IMR-90 (cell line): Measurements from ENCODE around the gene ALDH1B1. TPM values are rescaled to one million over a fixed set of nuclear protein-coding genes. Genes with fewer than 3 reads are reported as not detected.

Source experiments
- ATAC-seq: fragments of 200-7000 bp; cut with Tn5 transposase; 2 replicates; pipeline ENCODE4 v1.9.1; 2020; ENCODE audit warnings: low read depth, mild to moderate bottlenecking, moderate library complexity
- BruUV-seq: library from RNA; stranded (reverse); fragments of 400-500 nt; replicated peaks from 2 replicates; lab custom pipeline; 2021; lab: Mats Ljungman, UMichigan
- CTCF ChIA-PET: fragments of 300-600 bp; formaldehyde crosslinking; extraction: SDS; loops from one replicate; lab custom pipeline; 2021; ENCODE audit warnings: antibody characterized with exemption; lab: Yijun Ruan, JAX
- POLR2A ChIA-PET: fragments of 300-600 bp; sonication (Branson Sonifier 250); formaldehyde crosslinking; loops from one replicate; lab custom pipeline; 2022; ENCODE audit warnings: antibody characterized with exemption; ENCODE audit not compliant: unreplicated experiment; lab: Charles Lee
- DNase-seq: peaks from one replicate; pipeline ENCODE4 v3.0.0; 2013
- H2AFZ ChIP-seq: replicated peaks from 2 replicates; pipeline ENCODE3; 2013; ENCODE audit warnings: low read length, mild to moderate bottlenecking; ENCODE audit not compliant: poor library complexity
- H2AK5ac ChIP-seq: 2 replicates; pipeline ENCODE4 v1.6.1; 2013; ENCODE audit warnings: low read depth, low read length, inconsistent platforms
- H2AK9ac ChIP-seq: replicated peaks from 2 replicates; pipeline ENCODE3; 2013; ENCODE audit warnings: mild to moderate bottlenecking, low read depth, low read length, moderate library complexity; ENCODE audit not compliant: poor library complexity
- H2BK120ac ChIP-seq: 2 replicates; pipeline ENCODE4 v1.6.1; 2013; ENCODE audit warnings: low read depth, low read length, inconsistent platforms
- H2BK15ac ChIP-seq: 3 replicates; pipeline ENCODE4 v1.6.1; 2013; ENCODE audit warnings: low read depth, low read length, inconsistent platforms
- H2BK20ac ChIP-seq: 2 replicates; pipeline ENCODE4 v1.6.1; 2013; ENCODE audit warnings: low read depth, mild to moderate bottlenecking, inconsistent platforms, low read length, moderate library complexity
- H2BK5ac ChIP-seq: 2 replicates; pipeline ENCODE4 v1.6.1; 2013; ENCODE audit warnings: mild to moderate bottlenecking, low read depth, low read length, inconsistent platforms; ENCODE audit not compliant: poor library complexity, severe bottlenecking
- H3K14ac ChIP-seq: replicated peaks from 2 replicates; pipeline ENCODE4 v1.6.1; 2013; ENCODE audit warnings: low read depth, low read length, inconsistent platforms
- H3K18ac ChIP-seq: 2 replicates; pipeline ENCODE4 v1.6.1; 2013; ENCODE audit warnings: low read depth, low read length, control low read depth
- H3K23ac ChIP-seq: 2 replicates; pipeline ENCODE4 v1.6.1; 2013; ENCODE audit warnings: low read depth, low read length, inconsistent platforms
- H3K27ac ChIP-seq: 2 replicates; pipeline ENCODE4 v1.5.1; 2013; ENCODE audit warnings: mild to moderate bottlenecking, control low read depth, low read length; ENCODE audit not compliant: insufficient read depth
- H3K27me3 ChIP-seq: 2 replicates; pipeline ENCODE4 v1.6.1; 2013; ENCODE audit warnings: low read length; ENCODE audit not compliant: control insufficient read depth, insufficient read depth
- H3K36me3 ChIP-seq: 2 replicates; pipeline ENCODE4 v1.6.1; 2013; ENCODE audit warnings: low read length, mixed read lengths; ENCODE audit not compliant: control insufficient read depth, insufficient read depth
- H3K4ac ChIP-seq: 2 replicates; pipeline ENCODE4 v1.6.1; 2013; ENCODE audit warnings: low read depth, low read length, inconsistent platforms
- H3K4me1 ChIP-seq: 2 replicates; pipeline ENCODE4 v1.6.1; 2013; ENCODE audit warnings: low read length, mixed read lengths; ENCODE audit not compliant: control insufficient read depth, insufficient read depth
- H3K4me2 ChIP-seq: 2 replicates; pipeline ENCODE4 v1.6.1; 2013; ENCODE audit warnings: low read depth, mild to moderate bottlenecking, control low read depth, low read length, moderate library complexity
- H3K4me3 ChIP-seq: 2 replicates; pipeline ENCODE4 v1.5.1; 2013; ENCODE audit warnings: low read depth, mild to moderate bottlenecking, control low read depth, low read length, moderate library complexity; ENCODE audit not compliant: insufficient read depth
- H3K56ac ChIP-seq: 2 replicates; pipeline ENCODE4 v1.6.1; 2013; ENCODE audit warnings: low read length, inconsistent platforms; ENCODE audit not compliant: insufficient read depth; ENCODE audit errors: extremely low read depth
- H3K79me1 ChIP-seq, 2 experiments: 2 replicates each; pipeline ENCODE4 v1.6.1; 2013; ENCODE audit warnings: low read length in 2 of 2, inconsistent platforms in 1 of 2, low read depth in 1 of 2
- H3K9ac ChIP-seq: 2 replicates; pipeline ENCODE4 v1.6.1; 2013; ENCODE audit warnings: low read depth, low read length, control low read depth
- H3K9me1 ChIP-seq: 2 replicates; pipeline ENCODE4 v1.6.1; 2013; ENCODE audit warnings: low read length, inconsistent platforms; ENCODE audit not compliant: insufficient read depth
- H3K9me3 ChIP-seq: 2 replicates; pipeline ENCODE4 v1.6.1; 2013; ENCODE audit warnings: low read length; ENCODE audit not compliant: control insufficient read depth, insufficient read depth
- H4K20me1 ChIP-seq: 2 replicates; pipeline ENCODE4 v1.6.1; 2013; ENCODE audit warnings: low read length, inconsistent platforms; ENCODE audit not compliant: insufficient read depth
- H4K5ac ChIP-seq: 2 replicates; pipeline ENCODE4 v1.6.1; 2013; ENCODE audit warnings: mild to moderate bottlenecking, low read depth, low read length, control low read depth
- H4K8ac ChIP-seq, 2 experiments: 2 replicates each; pipeline ENCODE4 v1.6.1; 2013; ENCODE audit warnings: low read depth in 2 of 2, low read length in 2 of 2, control low read depth in 1 of 2, inconsistent platforms in 1 of 2
- H4K91ac ChIP-seq: 2 replicates; pipeline ENCODE4 v1.6.1; 2013; ENCODE audit warnings: low read depth, low read length, inconsistent platforms; ENCODE audit not compliant: insufficient read depth
- CEBPB ChIP-seq: IDR thresholded peaks from 2 replicates; pipeline ENCODE4 v1.6.1; 2012; ENCODE audit warnings: low read depth, low read length, improper control_type of control experiment
- CHD1 ChIP-seq: IDR thresholded peaks from 2 replicates; pipeline ENCODE4 v1.6.1; 2012; ENCODE audit warnings: low read depth, low read length, improper control_type of control experiment
- CTCF ChIP-seq: conservative IDR thresholded peaks from 2 replicates; pipeline ENCODE4 v1.5.1; 2012; ENCODE audit warnings: mild to moderate bottlenecking, low read depth, low read length, improper control_type of control experiment
- ELK1 ChIP-seq: fragments of 150-350 bp; IDR thresholded peaks from 2 replicates; pipeline ENCODE4 v1.6.1; 2016; ENCODE audit warnings: low read depth, mild to moderate bottlenecking, low read length, moderate library complexity, borderline replicate concordance
- FOS ChIP-seq: fragments of 150-350 bp; IDR thresholded peaks from 2 replicates; pipeline ENCODE4 v1.6.1; 2016; ENCODE audit warnings: low read depth, low read length
- MAFK ChIP-seq: IDR thresholded peaks from 2 replicates; pipeline ENCODE4 v1.6.1; 2012; ENCODE audit warnings: low read depth, low read length, improper control_type of control experiment
- MAZ ChIP-seq: IDR thresholded peaks from 2 replicates; pipeline ENCODE4 v1.6.1; 2012; ENCODE audit warnings: low read depth, mild to moderate bottlenecking, low read length, improper control_type of control experiment, moderate library complexity, borderline replicate concordance
- MXI1 ChIP-seq: IDR thresholded peaks from 2 replicates; pipeline ENCODE4 v1.6.1; 2012; ENCODE audit warnings: low read depth, mild to moderate bottlenecking, low read length, moderate library complexity, borderline replicate concordance
- NFE2L2 ChIP-seq: fragments of 150-350 bp; IDR thresholded peaks from 2 replicates; pipeline ENCODE4 v1.6.1; 2016; ENCODE audit warnings: low read depth, mild to moderate bottlenecking, low read length
- POLR2A ChIP-seq: IDR thresholded peaks from 2 replicates; pipeline ENCODE4 v1.6.1; 2012; ENCODE audit warnings: mild to moderate bottlenecking, low read depth, low read length
- RAD21 ChIP-seq: IDR thresholded peaks from 2 replicates; pipeline ENCODE4 v1.6.1; 2012; ENCODE audit warnings: low read length, improper control_type of control experiment
- RCOR1 ChIP-seq: IDR thresholded peaks from 2 replicates; pipeline ENCODE4 v1.6.1; 2012; ENCODE audit warnings: mild to moderate bottlenecking, low read length, improper control_type of control experiment; ENCODE audit not compliant: insufficient replicate concordance
- RFX5 ChIP-seq: IDR thresholded peaks from 2 replicates; pipeline ENCODE4 v1.8.0; 2012; ENCODE audit warnings: low read depth, mild to moderate bottlenecking, low read length, moderate library complexity
- SMC3 ChIP-seq: fragments of 150-350 bp; IDR thresholded peaks from 2 replicates; pipeline ENCODE4 v1.6.1; 2016; ENCODE audit warnings: low read depth, mild to moderate bottlenecking, antibody characterized with exemption, low read length, moderate library complexity
- USF2 ChIP-seq: fragments of 150-350 bp; IDR thresholded peaks from 2 replicates; pipeline ENCODE4 v1.6.1; 2017; ENCODE audit warnings: mild to moderate bottlenecking, antibody characterized with exemption, low read length, low read depth
- WGBS, 2 experiments: methylation state at CpG; one replicate each; pipeline versions ENCODE4 v1.1.5 to v1.1.7; 2013; ENCODE audit warnings: missing lambda C conversion rate in 2 of 2; ENCODE audit not compliant: insufficient read length in 1 of 2; ENCODE audit errors: extremely low coverage in 2 of 2; 5-methylcytosine and 5-hydroxymethylcytosine counted together
- dilution Hi-C: fragments of 300-500 bp; cut with HindIII; formaldehyde crosslinking; loops from one replicate; pipeline ENCODE4 v1.14.3; 2018; ENCODE audit warnings: low sequenced_read_pairs; ENCODE audit not compliant: unreplicated experiment
- in situ Hi-C: fragments of 300-500 bp; cut with MboI; formaldehyde crosslinking; loops from 3 replicates; pipeline ENCODE4 v1.14.3; 2019; ENCODE audit warnings: low sequenced_read_pairs, inconsistent platforms, mixed read lengths
- intact Hi-C: fragments of 100-400 bp; cut with micrococcal nuclease; formaldehyde crosslinking; loops from 2 replicates; pipeline ENCODE4 v1.10.0; 2022
- polyA plus RNA-seq, 3 experiments: library from polyadenylated mRNA; depleted of rRNA; stranded (reverse); fragments of >200 nt; gene quantifications; 2 replicates each; pipeline ENCODE4 v1.2.3, GENCODE V29; 2012; ENCODE audit warnings: low replicate concordance in 1 of 3
- total RNA-seq: library from RNA; depleted of rRNA; stranded (reverse); fragments of >200 nt; gene quantifications from 2 replicates; pipeline ENCODE4 v1.2.3, GENCODE V29; 2012

Gene ALDH1B1
- total and polyA plus RNA-seq, 2 of the 4 experiments (the other 2 are of a cell fraction), result 29.6 to 37.6 TPM

GRCh38 chr9:38442473-38443096 is 50.1 kb downstream of the ALDH1B1 start:
- CTCF ChIA-PET, result no interaction called here
- Histone ChIP-seq H3K27ac (no peak overlapping the region), H2BK20ac (0 out of 2 replicates have a peak overlapping the region, but pooled peaks have one; percentile 32), H3K9me1 (0 out of 2 replicates have a peak, but pooled peaks cover 8% of the 10 kb centered on the region), H3K4me2 (no peak overlapping the region), H3K4ac (no peak overlapping the region; the same call in 1 of the 2 replicates), H3K14ac (0 out of 2 replicates have a peak overlapping the region, but pooled peaks have one; percentile 8), H2AFZ (peak overlapping the region; percentile 13), H3K79me1 (no peaks in the 10 kb centered on the region), H3K9ac (no peak overlapping the region), H4K5ac (no peak overlapping the region; the same call in 1 of the 2 replicates), H2BK120ac (0 out of 2 replicates have a peak overlapping the region, but pooled peaks have one; percentile 7), H2BK5ac (no peak overlapping the region), H2AK9ac (no peak overlapping the region), H3K56ac (no peak overlapping the region), H3K9me3 (no peaks in the 10 kb centered on the region), H3K4me3 (no peak overlapping the region), H3K27me3 (no peaks in the 10 kb centered on the region; the same call in 1 of the 2 replicates), H3K23ac (no peak overlapping the region), H3K36me3 (no peaks in the 10 kb centered on the region), H2AK5ac (no peak overlapping the region), H2BK15ac (no peak overlapping the region; the same call in 2 of the 3 replicates), H4K91ac (peak overlapping the region; percentile 7; the same call in 1 of the 2 replicates), H3K18ac (no peak overlapping the region), H3K4me1 (peaks cover 3% of the 10 kb centered on the region), H4K20me1 (no peaks in the 10 kb centered on the region), H4K8ac (no peak overlapping the region)
- dilution Hi-C loops (no loop called here), in situ Hi-C loops (no loop called here), intact Hi-C loops (no loop called here)
- BruUV-seq, result no TSS peak
- ATAC-seq (no peak), DNase-seq (no peak)
- POLR2A ChIA-PET, result no interaction called here
- WGBS, 2 experiments, result no CpG with 5 or more reads among the region's 8 CpGs
- no peak for TF ChIP-seq CHD1
- no peak for TF ChIP-seq RCOR1
- no peak for TF ChIP-seq MAFK
- TF ChIP-seq CTCF, result no peak
- TF ChIP-seq POLR2A, result no peak
- TF ChIP-seq MXI1, result no peak
- no peak for TF ChIP-seq SMC3
- TF ChIP-seq FOS, result no peak
- TF ChIP-seq CEBPB, result no peak
- TF ChIP-seq RAD21, result no peak
- TF ChIP-seq ELK1, result no peak
- TF ChIP-seq USF2, result no peak
- TF ChIP-seq NFE2L2, result no peak
- TF ChIP-seq MAZ, result no peak
- TF ChIP-seq RFX5, result no peak
